Immature natural killer cell (primary cell): ENCODE measurements around the gene INPP5K. TPM values are rescaled to one million over a fixed set of nuclear protein-coding genes. Genes with fewer than 3 reads are reported as not detected.

Experiments used
- DNase-seq, 3 donors: peaks; one replicate each; pipeline ENCODE4 v3.0.0; 2022; ENCODE audit warnings: mixed read lengths in 1 of 3
- H3K27ac Mint-ChIP-seq, 6 donors: one replicate each; pipeline ENCODE4 v1.8.0; 2020; ENCODE audit warnings: mixed read lengths in 6 of 6, mild to moderate bottlenecking in 5 of 6, inconsistent platforms in 4 of 6, moderate library complexity in 3 of 6
- H3K27me3 Mint-ChIP-seq, 3 donors: one replicate each; pipeline ENCODE4 v1.8.0; 2020 to 2021; ENCODE audit warnings: low read depth in 3 of 3, mild to moderate bottlenecking in 3 of 3, mixed read lengths in 3 of 3, moderate library complexity in 3 of 3, inconsistent platforms in 1 of 3
- H3K36me3 Mint-ChIP-seq, 3 donors: one replicate each; pipeline ENCODE4 v1.8.0; 2020; ENCODE audit warnings: mixed read lengths in 3 of 3, inconsistent platforms in 2 of 3, mild to moderate bottlenecking in 2 of 3
- H3K4me1 Mint-ChIP-seq, 2 donors: one replicate each; pipeline ENCODE4 v1.8.0; 2020; ENCODE audit warnings: inconsistent platforms in 2 of 2, mild to moderate bottlenecking in 2 of 2, mixed read lengths in 2 of 2, moderate library complexity in 1 of 2
- H3K4me3 Mint-ChIP-seq, 5 donors: one replicate each; pipeline ENCODE4 v1.8.0; 2020; ENCODE audit warnings: mild to moderate bottlenecking in 5 of 5, mixed read lengths in 5 of 5, inconsistent platforms in 3 of 5, moderate library complexity in 3 of 5
- H3K9me3 Mint-ChIP-seq, 6 donors: one replicate each; pipeline ENCODE4 v1.8.0; 2020; ENCODE audit warnings: mild to moderate bottlenecking in 6 of 6, mixed read lengths in 6 of 6, inconsistent platforms in 4 of 6, moderate library complexity in 3 of 6
- polyA plus RNA-seq, 3 donors: library from polyadenylated mRNA; unstranded; fragments of 300-500 nt; fragmentation: Illumina TruSeq; gene quantifications; one replicate each; pipeline ENCODE4 v1.2.3, GENCODE V29; 2021

The INPP5K gene
- polyA plus RNA-seq, 3 donors from 2014 or later = 113 to 161 (median 120) TPM

- peaks cover 14 to 21% (median 20%) of the 10 kb centered on the region in 3 donors for H3K27me3 Mint-ChIP-seq
- no peak overlapping the region for H3K27ac Mint-ChIP-seq
- peaks cover 0 to 4% (median 0%) of the 10 kb centered on the region in 3 donors for H3K36me3 Mint-ChIP-seq
- no peaks in the 10 kb centered on the region for H3K9me3 Mint-ChIP-seq
- peak overlapping the region; percentile 17 to 72 (median 63) for H3K4me3 Mint-ChIP-seq
- DNase-seq = no peak
- H3K4me1 Mint-ChIP-seq = peaks cover 8 to 20% of the 10 kb centered on the region in 2 donors
These were observed 32.3 kb downstream of the INPP5K start for GRCh38 chr17:1484060-1484535.

GRCh38 chr17:1482680-1483079, 33.7 kb downstream of the INPP5K start:
- Mint-ChIP-seq H3K4me3 (no peak overlapping the region), H3K27ac (no peak overlapping the region), H3K4me1 (peaks cover 8 to 13% of the 10 kb centered on the region in 2 donors), H3K27me3 (peaks cover 13 to 17% (median 14%) of the 10 kb centered on the region in 3 donors), H3K36me3 (peaks cover 0 to 4% (median 0%) of the 10 kb centered on the region in 3 donors), H3K9me3 (no peaks in the 10 kb centered on the region)
- no peak for DNase-seq

- H3K4me1 Mint-ChIP-seq = peaks cover 2 to 6% of the 10 kb centered on the region in 2 donors
- H3K27me3 Mint-ChIP-seq = peaks cover 9 to 13% (median 9%) of the 10 kb centered on the region in 3 donors
- no peak for DNase-seq
- peaks cover 0 to 4% (median 0%) of the 10 kb centered on the region in 3 donors for H3K36me3 Mint-ChIP-seq
- H3K27ac Mint-ChIP-seq = no peak overlapping the region
- H3K4me3 Mint-ChIP-seq = no peak overlapping the region
- H3K9me3 Mint-ChIP-seq = no peaks in the 10 kb centered on the region
These were observed 34.7 kb downstream of the INPP5K start for GRCh38 chr17:1481736-1482135.

GRCh38 chr17:1480747-1481465, 35.5 kb downstream of the INPP5K start:
- Mint-ChIP-seq H3K4me1 (peaks cover 0 to 4% of the 10 kb centered on the region in 2 donors), H3K36me3 (peaks cover 0 to 4% (median 0%) of the 10 kb centered on the region in 3 donors), H3K9me3 (no peaks in the 10 kb centered on the region), H3K4me3 (no peak overlapping the region), H3K27me3 (peaks cover 5 to 12% (median 9%) of the 10 kb centered on the region in 3 donors), H3K27ac (peak overlapping the region in 1 of 6 donors; percentile 2)
- no peak for DNase-seq

- DNase-seq = no peak
- Mint-ChIP-seq H3K9me3 (no peaks in the 10 kb centered on the region), H3K27me3 (peaks cover 0 to 12% (median 8%) of the 10 kb centered on the region in 3 donors), H3K27ac (no peak overlapping the region), H3K4me1 (no peaks in the 10 kb centered on the region), H3K4me3 (no peak overlapping the region), H3K36me3 (peaks cover 0 to 4% (median 0%) of the 10 kb centered on the region in 3 donors)
These were observed 38.0 kb downstream of the INPP5K start for GRCh38 chr17:1478418-1478817.

GRCh38 chr17:1475321-1475854, 41.0 kb downstream of the INPP5K start:
- Mint-ChIP-seq H3K4me1 (no peaks in the 10 kb centered on the region), H3K27me3 (peaks cover 4 to 12% (median 12%) of the 10 kb centered on the region in 3 donors), H3K36me3 (no peaks in the 10 kb centered on the region), H3K27ac (no peak overlapping the region), H3K4me3 (no peak overlapping the region), H3K9me3 (no peaks in the 10 kb centered on the region)
- no peak for DNase-seq

- Mint-ChIP-seq H3K4me3 (no peak overlapping the region), H3K36me3 (no peaks in the 10 kb centered on the region), H3K27me3 (peaks cover 4 to 12% (median 12%) of the 10 kb centered on the region in 3 donors), H3K27ac (no peak overlapping the region), H3K9me3 (no peaks in the 10 kb centered on the region), H3K4me1 (no peaks in the 10 kb centered on the region)
- DNase-seq = no peak
These were observed 41.8 kb downstream of the INPP5K start for GRCh38 chr17:1474402-1475189.

GRCh38 chr17:1473841-1474240, 42.6 kb downstream of the INPP5K start:
- H3K9me3 Mint-ChIP-seq = no peaks in the 10 kb centered on the region
- H3K27me3 Mint-ChIP-seq = peaks cover 10 to 16% (median 14%) of the 10 kb centered on the region in 3 donors
- no peak overlapping the region for H3K27ac Mint-ChIP-seq
- no peaks in the 10 kb centered on the region for H3K4me1 Mint-ChIP-seq
- H3K36me3 Mint-ChIP-seq = peaks cover 0 to 6% (median 0%) of the 10 kb centered on the region in 3 donors
- no peak overlapping the region for H3K4me3 Mint-ChIP-seq
- DNase-seq = no peak

GRCh38 chr17:1473170-1473569, 43.2 kb downstream of the INPP5K start:
- DNase-seq = no peak
- H3K4me3 Mint-ChIP-seq = no peak overlapping the region
- peaks cover 0 to 10% (median 0%) of the 10 kb centered on the region in 3 donors for H3K36me3 Mint-ChIP-seq
- H3K27ac Mint-ChIP-seq = no peak overlapping the region
- peaks cover 13 to 18% (median 14%) of the 10 kb centered on the region in 3 donors for H3K27me3 Mint-ChIP-seq
- H3K4me1 Mint-ChIP-seq = no peaks in the 10 kb centered on the region
- no peaks in the 10 kb centered on the region for H3K9me3 Mint-ChIP-seq

GRCh38 chr17:1471911-1472821, 44.2 kb downstream of the INPP5K start:
- Mint-ChIP-seq H3K27ac (no peak overlapping the region), H3K4me3 (no peak overlapping the region), H3K27me3 (peaks cover 12 to 19% (median 13%) of the 10 kb centered on the region in 3 donors), H3K9me3 (no peaks in the 10 kb centered on the region), H3K36me3 (peaks cover 0 to 10% (median 0%) of the 10 kb centered on the region in 3 donors), H3K4me1 (no peaks in the 10 kb centered on the region)
- no peak for DNase-seq

- H3K4me3 Mint-ChIP-seq = no peak overlapping the region
- H3K9me3 Mint-ChIP-seq = no peaks in the 10 kb centered on the region
- peaks cover 13 to 20% (median 18%) of the 10 kb centered on the region in 3 donors for H3K27me3 Mint-ChIP-seq
- no peak for DNase-seq
- H3K36me3 Mint-ChIP-seq = peaks cover 0 to 10% (median 0%) of the 10 kb centered on the region in 3 donors
- H3K4me1 Mint-ChIP-seq = no peaks in the 10 kb centered on the region
- no peak overlapping the region for H3K27ac Mint-ChIP-seq
These were observed 44.9 kb downstream of the INPP5K start for GRCh38 chr17:1471490-1471889.

GRCh38 chr17:1470755-1471462, 45.5 kb downstream of the INPP5K start:
- no peak overlapping the region for H3K27ac Mint-ChIP-seq
- peaks cover 0 to 10% (median 0%) of the 10 kb centered on the region in 3 donors for H3K36me3 Mint-ChIP-seq
- peaks cover 13 to 20% (median 19%) of the 10 kb centered on the region in 3 donors for H3K27me3 Mint-ChIP-seq
- no peaks in the 10 kb centered on the region for H3K9me3 Mint-ChIP-seq
- H3K4me1 Mint-ChIP-seq = no peaks in the 10 kb centered on the region
- no peak for DNase-seq
- no peak overlapping the region for H3K4me3 Mint-ChIP-seq
